Measurements from ENCODE around the gene NAT8.
"Not testable (repeated sequence)": the region's sequence is repeated elsewhere in the genome, so short reads cannot be mapped to it uniquely, and the experiment has no call there.

- TF ChIP-seq ESRRA (CRISPR knock-in tag; IDR thresholded peaks at IDR 0.05; ENCODE audit: low read depth); HDAC2 (CRISPR knock-in tag; IDR thresholded peaks at IDR 0.05); ZNF644 (CRISPR knock-in tag; IDR thresholded peaks at IDR 0.05; ENCODE audit: low read depth); KLF16 (CRISPR knock-in tag; IDR thresholded peaks at IDR 0.05); NBN (conservative IDR thresholded peaks at IDR 0.05); CTCF (CRISPR knock-in tag; IDR thresholded peaks at IDR 0.05); ZBTB1 (CRISPR knock-in tag; IDR thresholded peaks at IDR 0.05; ENCODE audit: borderline replicate concordance): not testable (repeated sequence)
- TF ChIP-seq, protein P1, sequence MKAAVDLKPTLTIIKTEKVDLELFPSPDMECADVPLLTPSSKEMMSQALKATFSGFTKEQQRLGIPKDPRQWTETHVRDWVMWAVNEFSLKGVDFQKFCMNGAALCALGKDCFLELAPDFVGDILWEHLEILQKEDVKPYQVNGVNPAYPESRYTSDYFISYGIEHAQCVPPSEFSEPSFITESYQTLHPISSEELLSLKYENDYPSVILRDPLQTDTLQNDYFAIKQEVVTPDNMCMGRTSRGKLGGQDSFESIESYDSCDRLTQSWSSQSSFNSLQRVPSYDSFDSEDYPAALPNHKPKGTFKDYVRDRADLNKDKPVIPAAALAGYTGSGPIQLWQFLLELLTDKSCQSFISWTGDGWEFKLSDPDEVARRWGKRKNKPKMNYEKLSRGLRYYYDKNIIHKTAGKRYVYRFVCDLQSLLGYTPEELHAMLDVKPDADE (CRISPR knock-in tag; IDR thresholded peaks at IDR 0.05) = not testable (repeated sequence)
Observed at GRCh38 chr2:73624036-73624435, 18.2 kb downstream of the NAT8 start.
